NCI-H526 treated with DMSO at 0.1 percent for 48 hours (cell line): Measurements from ENCODE around the gene NTRK3.

ENCODE experiments used
- DNase-seq: peaks from one replicate; lab custom pipeline; 2025; lab: John Stamatoyannopoulos, UW

The NTRK3 gene

GRCh38 chr15:87940768-87941167, 315.8 kb downstream of the NTRK3 start:
- no peak for DNase-seq

GRCh38 chr15:87939848-87940457, 316.6 kb downstream of the NTRK3 start:
- DNase-seq = no peak

GRCh38 chr15:87938031-87938430, 318.5 kb downstream of the NTRK3 start:
- no peak for DNase-seq

- DNase-seq = no peak
Observed at GRCh38 chr15:87935583-87935982, 321.0 kb downstream of the NTRK3 start.

GRCh38 chr15:87931584-87931983, 325.0 kb downstream of the NTRK3 start:
- no peak for DNase-seq

GRCh38 chr15:87930457-87930856, 326.1 kb downstream of the NTRK3 start:
- DNase-seq = no peak

- no peak for DNase-seq
Observed at GRCh38 chr15:87929841-87930240, 326.7 kb downstream of the NTRK3 start.

GRCh38 chr15:87924433-87924832, 332.1 kb downstream of the NTRK3 start:
- no peak for DNase-seq

GRCh38 chr15:87919064-87919463, 337.5 kb downstream of the NTRK3 start:
- no peak for DNase-seq

- no peak for DNase-seq
Observed at GRCh38 chr15:87917480-87917879, 339.1 kb downstream of the NTRK3 start.

- no peak for DNase-seq
Observed at GRCh38 chr15:87916208-87916607, 340.3 kb downstream of the NTRK3 start.

GRCh38 chr15:87910301-87910700, 346.2 kb downstream of the NTRK3 start:
- no peak for DNase-seq

GRCh38 chr15:87907676-87908446, 348.7 kb downstream of the NTRK3 start:
- no peak for DNase-seq

GRCh38 chr15:87906444-87906843, 350.1 kb downstream of the NTRK3 start:
- no peak for DNase-seq

GRCh38 chr15:87902772-87903426, 353.6 kb downstream of the NTRK3 start:
- DNase-seq = no peak

- no peak for DNase-seq
Observed at GRCh38 chr15:87901926-87902690, 354.4 kb downstream of the NTRK3 start.

- DNase-seq = no peak
Observed at GRCh38 chr15:87901008-87901407, 355.5 kb downstream of the NTRK3 start.

GRCh38 chr15:87896936-87897335, 359.6 kb downstream of the NTRK3 start:
- no peak for DNase-seq

- no peak for DNase-seq
Observed at GRCh38 chr15:87887177-87887576, 369.4 kb downstream of the NTRK3 start.

GRCh38 chr15:87881026-87881425, 375.5 kb downstream of the NTRK3 start:
- no peak for DNase-seq

GRCh38 chr15:87877822-87878542, 378.6 kb downstream of the NTRK3 start:
- DNase-seq = no peak
